ENCODE results near the gene VTA1. TPM values are rescaled to one million over a fixed set of nuclear protein-coding genes. Genes with fewer than 3 reads are reported as not detected.

VTA1 gene
- total RNA-seq, 1 experiment from 2014 or later: 67.8 TPM

DNA sequence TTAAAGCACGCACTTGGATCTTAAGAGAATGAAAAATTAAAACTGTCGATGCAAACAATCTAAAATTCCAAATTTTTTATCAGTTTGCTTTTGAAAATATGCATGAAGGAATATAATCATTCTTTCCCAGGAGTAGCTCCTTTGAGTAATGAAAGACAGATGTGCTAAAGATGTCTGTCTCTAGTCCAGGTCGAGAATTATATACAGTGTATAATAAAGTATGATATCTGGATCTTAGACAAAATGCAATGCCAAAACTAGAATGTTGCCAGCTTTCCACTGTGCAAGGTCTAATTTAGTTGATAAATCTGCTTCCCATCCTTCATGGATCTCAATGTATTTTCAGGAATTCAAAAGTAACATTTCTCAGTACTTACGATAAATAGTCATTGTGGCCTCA is 89.6 kb downstream of the VTA1 start:
- BruUV-seq (replicated peaks): no TSS peak
- Histone ChIP-seq H3K27me3 (ENCODE audit: insufficient read depth, low read length) (no peaks in the 10 kb centered on the region), H4K20me1 (ENCODE audit: insufficient read depth) (no peaks in the 10 kb centered on the region), H3K27ac (ENCODE audit: low read depth, low read length) (no peak overlapping the region), H3K4me1 (ENCODE audit: control insufficient read depth in 1 of 2, insufficient read depth in 2 of 2, low read length in 2 of 2) (no peaks in the 10 kb centered on the region), H3K9me2 (ENCODE audit: insufficient read depth) (no peaks in the 10 kb centered on the region), H3K36me3 (ENCODE audit: control insufficient read depth in 1 of 2, insufficient read depth in 2 of 2, low read length in 2 of 2) (no peaks in the 10 kb centered on the region), H3K4me2 (ENCODE audit: low read length) (no peak overlapping the region), H3K9ac (ENCODE audit: low read length) (no peak overlapping the region), H3K4me3 (replicated peaks in 1 of 2; ENCODE audit: low read depth in 1 of 2, low read length in 2 of 2) (no peak overlapping the region), H3K79me2 (ENCODE audit: insufficient read depth, low read length) (no peaks in the 10 kb centered on the region), H2AFZ (ENCODE audit: low read depth, low read length, poor library complexity, severe bottlenecking) (no peak overlapping the region), H3K9me3 (ENCODE audit: control insufficient read depth in 1 of 2, insufficient read depth in 1 of 2, low read depth in 1 of 2, low read length in 2 of 2) (no peaks in the 10 kb centered on the region)
- intact Hi-C loops (cut with micrococcal nuclease): no loop called here
- no peak for TF ChIP-seq SRF (IDR thresholded peaks at IDR 0.05; ENCODE audit: low read depth)
- TF ChIP-seq POLR2A (IDR thresholded peaks at IDR 0.05; ENCODE audit: borderline replicate concordance, extremely low read depth, insufficient read depth, insufficient read length): no peak
- no peak for TF ChIP-seq ZFX (IDR thresholded peaks at IDR 0.05)
- no peak for TF ChIP-seq POLR2AphosphoS5 (IDR thresholded peaks at IDR 0.05; ENCODE audit: low read depth, low read length)
- no peak for TF ChIP-seq SIN3A (IDR thresholded peaks at IDR 0.05; ENCODE audit: low read depth)
- TF ChIP-seq, protein P1, sequence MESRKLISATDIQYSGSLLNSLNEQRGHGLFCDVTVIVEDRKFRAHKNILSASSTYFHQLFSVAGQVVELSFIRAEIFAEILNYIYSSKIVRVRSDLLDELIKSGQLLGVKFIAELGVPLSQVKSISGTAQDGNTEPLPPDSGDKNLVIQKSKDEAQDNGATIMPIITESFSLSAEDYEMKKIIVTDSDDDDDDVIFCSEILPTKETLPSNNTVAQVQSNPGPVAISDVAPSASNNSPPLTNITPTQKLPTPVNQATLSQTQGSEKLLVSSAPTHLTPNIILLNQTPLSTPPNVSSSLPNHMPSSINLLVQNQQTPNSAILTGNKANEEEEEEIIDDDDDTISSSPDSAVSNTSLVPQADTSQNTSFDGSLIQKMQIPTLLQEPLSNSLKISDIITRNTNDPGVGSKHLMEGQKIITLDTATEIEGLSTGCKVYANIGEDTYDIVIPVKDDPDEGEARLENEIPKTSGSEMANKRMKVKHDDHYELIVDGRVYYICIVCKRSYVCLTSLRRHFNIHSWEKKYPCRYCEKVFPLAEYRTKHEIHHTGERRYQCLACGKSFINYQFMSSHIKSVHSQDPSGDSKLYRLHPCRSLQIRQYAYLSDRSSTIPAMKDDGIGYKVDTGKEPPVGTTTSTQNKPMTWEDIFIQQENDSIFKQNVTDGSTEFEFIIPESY (IDR thresholded peaks at IDR 0.05; ENCODE audit: extremely low read depth, insufficient replicate concordance, low read length): no peak
- TF ChIP-seq RAD21 (IDR thresholded peaks at IDR 0.05; ENCODE audit: low read depth): no peak
- TF ChIP-seq ZNF274 (IDR thresholded peaks at IDR 0.05; ENCODE audit: low read depth, low read length): no peak
- no peak for TF ChIP-seq JUND (IDR thresholded peaks at IDR 0.05)
- no peak for TF ChIP-seq CEBPB (IDR thresholded peaks at IDR 0.05; ENCODE audit: low read depth)
- TF ChIP-seq, protein P2, sequence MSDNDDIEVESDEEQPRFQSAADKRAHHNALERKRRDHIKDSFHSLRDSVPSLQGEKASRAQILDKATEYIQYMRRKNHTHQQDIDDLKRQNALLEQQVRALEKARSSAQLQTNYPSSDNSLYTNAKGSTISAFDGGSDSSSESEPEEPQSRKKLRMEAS (IDR thresholded peaks at IDR 0.05): no peak
- TF ChIP-seq SP1 (IDR thresholded peaks at IDR 0.05; ENCODE audit: low read depth): no peak
- TF ChIP-seq ELF1 (IDR thresholded peaks at IDR 0.05; ENCODE audit: borderline replicate concordance, low read depth): no peak
- TF ChIP-seq EZH2phosphoT487 (IDR thresholded peaks at IDR 0.05; ENCODE audit: borderline replicate concordance): no peak
- TF ChIP-seq EZH2 (IDR thresholded peaks at IDR 0.05): no peak
- TF ChIP-seq TCF7L2 (IDR thresholded peaks at IDR 0.05; ENCODE audit: borderline replicate concordance, extremely low read depth, insufficient read depth, insufficient read length): no peak
- TF ChIP-seq, protein P3, sequence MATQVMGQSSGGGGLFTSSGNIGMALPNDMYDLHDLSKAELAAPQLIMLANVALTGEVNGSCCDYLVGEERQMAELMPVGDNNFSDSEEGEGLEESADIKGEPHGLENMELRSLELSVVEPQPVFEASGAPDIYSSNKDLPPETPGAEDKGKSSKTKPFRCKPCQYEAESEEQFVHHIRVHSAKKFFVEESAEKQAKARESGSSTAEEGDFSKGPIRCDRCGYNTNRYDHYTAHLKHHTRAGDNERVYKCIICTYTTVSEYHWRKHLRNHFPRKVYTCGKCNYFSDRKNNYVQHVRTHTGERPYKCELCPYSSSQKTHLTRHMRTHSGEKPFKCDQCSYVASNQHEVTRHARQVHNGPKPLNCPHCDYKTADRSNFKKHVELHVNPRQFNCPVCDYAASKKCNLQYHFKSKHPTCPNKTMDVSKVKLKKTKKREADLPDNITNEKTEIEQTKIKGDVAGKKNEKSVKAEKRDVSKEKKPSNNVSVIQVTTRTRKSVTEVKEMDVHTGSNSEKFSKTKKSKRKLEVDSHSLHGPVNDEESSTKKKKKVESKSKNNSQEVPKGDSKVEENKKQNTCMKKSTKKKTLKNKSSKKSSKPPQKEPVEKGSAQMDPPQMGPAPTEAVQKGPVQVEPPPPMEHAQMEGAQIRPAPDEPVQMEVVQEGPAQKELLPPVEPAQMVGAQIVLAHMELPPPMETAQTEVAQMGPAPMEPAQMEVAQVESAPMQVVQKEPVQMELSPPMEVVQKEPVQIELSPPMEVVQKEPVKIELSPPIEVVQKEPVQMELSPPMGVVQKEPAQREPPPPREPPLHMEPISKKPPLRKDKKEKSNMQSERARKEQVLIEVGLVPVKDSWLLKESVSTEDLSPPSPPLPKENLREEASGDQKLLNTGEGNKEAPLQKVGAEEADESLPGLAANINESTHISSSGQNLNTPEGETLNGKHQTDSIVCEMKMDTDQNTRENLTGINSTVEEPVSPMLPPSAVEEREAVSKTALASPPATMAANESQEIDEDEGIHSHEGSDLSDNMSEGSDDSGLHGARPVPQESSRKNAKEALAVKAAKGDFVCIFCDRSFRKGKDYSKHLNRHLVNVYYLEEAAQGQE (IDR thresholded peaks at IDR 0.05; ENCODE audit: low read depth): no peak
- TF ChIP-seq CBX3 (IDR thresholded peaks at IDR 0.05; ENCODE audit: low read depth): no peak
- DNase-seq (ENCODE audit: low read depth, low spot score): no peak
- ChIA-PET RAD21 (ENCODE audit: low non-redundant PET in 1 of 2, low total read pairs in 2 of 2, uncharacterized antibody in 2 of 2, unreplicated experiment in 2 of 2) (no interaction called here), CTCF (no interaction called here), POLR2A (no interaction called here)
- no peak for ATAC-seq

Measured in HCT116 (cell line).